ENCODE results near the gene TPST2.

Gene TPST2

DNA sequence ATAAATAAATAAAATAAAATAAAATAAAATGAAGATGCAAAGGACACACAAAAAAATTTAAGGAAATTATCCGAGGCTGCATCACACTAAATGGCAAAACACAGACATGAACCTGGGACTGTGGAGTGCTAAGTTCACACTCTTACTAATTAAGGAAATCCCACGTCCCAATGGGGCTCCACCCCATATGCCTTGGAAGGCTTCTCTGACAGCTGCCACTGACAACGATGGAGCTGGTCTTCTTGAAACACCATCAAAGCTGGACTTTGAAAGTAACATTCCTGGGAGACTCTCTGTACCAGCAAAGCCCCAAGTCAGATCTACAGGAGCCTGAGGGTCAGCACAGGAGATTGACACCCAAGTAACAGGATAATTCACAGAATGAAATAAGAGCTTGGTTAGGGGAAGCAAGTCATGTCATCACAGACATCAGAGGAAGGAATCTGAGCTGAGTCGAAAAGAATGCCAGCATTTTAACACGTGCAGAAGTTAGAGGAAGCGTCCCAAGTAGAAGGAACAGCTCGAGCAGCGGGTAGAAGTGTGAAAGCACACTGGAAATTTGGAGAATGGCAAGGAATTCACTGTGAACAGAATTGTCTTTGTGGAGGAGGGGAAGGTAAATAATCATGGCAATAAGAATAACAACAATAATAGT lies 13.8 kb downstream of the TPST2 start:
- Histone ChIP-seq H3K9me3 (ENCODE audit: control insufficient read depth, low read length) (no peaks in the 10 kb centered on the region), H2AFZ (no peak overlapping the region), H3K79me2 (no peaks in the 10 kb centered on the region), H3K4me1 (no peaks in the 10 kb centered on the region), H3K9ac (no peak overlapping the region), H3K4me3 (ENCODE audit: low read depth, low read length) (no peak overlapping the region), H3K27ac (no peak overlapping the region), H3K4me2 (ENCODE audit: low read length) (no peak overlapping the region), H3K36me3 (ENCODE audit: control insufficient read depth, insufficient read depth, low read length) (no peaks in the 10 kb centered on the region), H3K27me3 (ENCODE audit: control insufficient read depth, insufficient read depth, low read length) (no peaks in the 10 kb centered on the region)
- no peak for TF ChIP-seq CTCF (IDR thresholded peaks at IDR 0.05)

DNA sequence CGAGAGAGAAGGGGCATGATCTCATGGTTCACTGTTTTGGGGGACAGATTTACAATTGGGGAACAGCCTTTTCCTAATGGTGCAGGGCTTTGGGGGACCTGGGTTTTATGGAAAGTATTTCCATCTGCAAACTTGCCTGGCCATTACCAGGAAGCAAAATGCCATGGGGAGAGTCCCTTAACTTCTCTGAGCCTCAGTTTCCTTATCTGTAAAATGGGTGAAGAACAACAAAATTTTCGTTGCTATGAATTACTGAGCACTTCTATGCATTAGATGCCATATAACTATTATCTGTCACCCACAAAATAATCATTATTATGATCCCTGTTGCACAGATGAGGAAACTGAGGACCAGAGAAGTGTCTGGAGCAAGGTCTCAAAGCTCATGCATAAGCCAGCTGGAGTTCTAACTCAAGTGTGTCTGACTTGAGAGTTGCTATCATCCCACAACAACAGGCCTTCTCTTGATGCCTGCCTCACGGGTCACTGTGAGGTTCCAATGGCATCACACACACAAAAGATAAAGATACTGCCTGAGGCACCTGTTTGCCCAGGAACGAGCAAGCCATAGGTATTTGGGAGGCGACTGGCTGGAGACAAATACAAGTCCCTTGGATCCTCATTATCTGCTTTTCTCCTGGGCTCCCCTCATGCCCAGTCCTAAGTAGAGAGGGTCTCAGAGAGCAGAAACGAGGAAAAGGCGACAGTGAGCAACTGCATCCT lies 15.8 kb downstream of the TPST2 start:
- Histone ChIP-seq H3K9me3 (ENCODE audit: control insufficient read depth, low read length) (no peaks in the 10 kb centered on the region), H3K4me1 (no peaks in the 10 kb centered on the region), H3K27me3 (ENCODE audit: control insufficient read depth, insufficient read depth, low read length) (no peaks in the 10 kb centered on the region), H3K27ac (no peak overlapping the region), H2AFZ (no peak overlapping the region), H3K36me3 (ENCODE audit: control insufficient read depth, insufficient read depth, low read length) (no peaks in the 10 kb centered on the region), H3K79me2 (no peaks in the 10 kb centered on the region), H3K4me2 (ENCODE audit: low read length) (no peak overlapping the region), H3K4me3 (ENCODE audit: low read depth, low read length) (no peak overlapping the region), H3K9ac (no peak overlapping the region)
- no peak for TF ChIP-seq CTCF (IDR thresholded peaks at IDR 0.05)

DNA sequence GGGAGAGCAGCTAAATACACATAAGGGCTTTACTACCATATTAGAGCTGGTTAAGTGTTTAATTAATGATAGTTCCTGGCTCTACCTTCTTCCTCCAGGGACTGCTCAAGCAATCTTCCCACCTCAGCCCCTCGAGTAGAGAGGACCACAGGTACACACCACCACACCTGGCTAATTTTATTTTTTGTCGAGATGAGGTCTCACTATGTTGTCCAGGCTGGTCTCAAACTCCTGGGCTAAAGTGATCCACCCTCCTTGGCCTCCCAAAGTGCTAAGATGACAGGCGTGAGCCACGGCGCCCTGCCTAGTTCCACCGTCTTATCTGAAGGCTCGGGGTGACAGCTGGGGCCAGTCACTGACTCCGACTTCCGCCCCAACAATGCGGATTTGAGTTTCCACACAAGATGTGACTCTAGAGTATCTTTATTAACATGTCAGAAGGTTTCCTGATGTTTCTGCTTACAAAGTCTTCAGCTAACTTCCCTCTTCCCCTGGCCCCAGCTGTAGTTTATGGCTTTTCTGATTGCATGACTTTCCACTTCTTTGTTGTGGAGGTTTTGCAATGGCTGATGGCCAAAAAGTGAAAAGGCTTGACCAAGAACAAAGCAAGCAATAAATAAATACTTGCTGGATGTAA lies 16.8 kb downstream of the TPST2 start:
- Histone ChIP-seq H3K36me3 (ENCODE audit: control insufficient read depth, insufficient read depth, low read length) (no peaks in the 10 kb centered on the region), H3K79me2 (no peaks in the 10 kb centered on the region), H3K4me1 (no peaks in the 10 kb centered on the region), H3K9ac (no peak overlapping the region), H2AFZ (no peak overlapping the region), H3K27me3 (ENCODE audit: control insufficient read depth, insufficient read depth, low read length) (no peaks in the 10 kb centered on the region), H3K4me2 (ENCODE audit: low read length) (no peak overlapping the region), H3K27ac (no peak overlapping the region), H3K4me3 (ENCODE audit: low read depth, low read length) (no peak overlapping the region), H3K9me3 (ENCODE audit: control insufficient read depth, low read length) (no peaks in the 10 kb centered on the region)
- no peak for TF ChIP-seq CTCF (IDR thresholded peaks at IDR 0.05)

GRCh38 chr22:26570864-26571525 lies 18.9 kb downstream of the TPST2 start:
- H3K4me1 ChIP-seq: no peaks in the 10 kb centered on the region
- H3K4me3 ChIP-seq (ENCODE audit: low read depth, low read length): no peak overlapping the region
- H3K9me3 ChIP-seq (ENCODE audit: control insufficient read depth, low read length): no peaks in the 10 kb centered on the region
- H3K27me3 ChIP-seq (ENCODE audit: control insufficient read depth, insufficient read depth, low read length): no peaks in the 10 kb centered on the region
- no peak overlapping the region for H3K27ac ChIP-seq
- H2AFZ ChIP-seq: no peak overlapping the region
- H3K9ac ChIP-seq: no peak overlapping the region
- H3K79me2 ChIP-seq: no peaks in the 10 kb centered on the region
- H3K4me2 ChIP-seq (ENCODE audit: low read length): no peak overlapping the region
- TF ChIP-seq CTCF (IDR thresholded peaks at IDR 0.05): no peak
- no peaks in the 10 kb centered on the region for H3K36me3 ChIP-seq (ENCODE audit: control insufficient read depth, insufficient read depth, low read length)

All from parathyroid adenoma (tissue), 2 donors.